Pulmonary artery endothelial cell (primary cell): ENCODE results near the gene SLC23A2. TPM values are rescaled to one million over a fixed set of nuclear protein-coding genes. Genes with fewer than 3 reads are reported as not detected.

Source experiments
- DNase-seq: peaks from one replicate; pipeline ENCODE4 v3.0.0-alpha.2; 2011; ENCODE audit warnings: low read depth, low spot score
- total RNA-seq: library from RNA; depleted of rRNA; stranded (reverse); fragments of >200 nt; gene quantifications from 2 replicates; pipeline ENCODE4 v1.2.3, GENCODE V29; 2014

Gene SLC23A2
- total RNA-seq, 1 donor from 2014 or later = 13.4 TPM

- DNase-seq = no peak
Observed at GRCh38 chr20:4966826-4967751, 34.2 kb downstream of the SLC23A2 start.

- DNase-seq = no peak
Observed at GRCh38 chr20:4962241-4962855, 39.0 kb downstream of the SLC23A2 start.

- no peak for DNase-seq
Observed at GRCh38 chr20:4961746-4962145, 39.6 kb downstream of the SLC23A2 start.

GRCh38 chr20:4959592-4959991 is 41.7 kb downstream of the SLC23A2 start:
- no peak for DNase-seq

GRCh38 chr20:4957939-4958362 is 43.4 kb downstream of the SLC23A2 start:
- DNase-seq = no peak

- DNase-seq = no peak
Observed at GRCh38 chr20:4957187-4957586, 44.1 kb downstream of the SLC23A2 start.

- DNase-seq = peak; percentile 30
Observed at GRCh38 chr20:4956200-4956810, 45.0 kb downstream of the SLC23A2 start.

- no peak for DNase-seq
Observed at GRCh38 chr20:4953881-4954280, 47.4 kb downstream of the SLC23A2 start.

- no peak for DNase-seq
Observed at GRCh38 chr20:4952229-4952628, 49.1 kb downstream of the SLC23A2 start.

GRCh38 chr20:4951299-4951698 is 50.0 kb downstream of the SLC23A2 start:
- peak; percentile 87 for DNase-seq

GRCh38 chr20:4950841-4951240 is 50.5 kb downstream of the SLC23A2 start:
- DNase-seq = no peak

- no peak for DNase-seq
Observed at GRCh38 chr20:4950437-4950836, 50.9 kb downstream of the SLC23A2 start.

- DNase-seq = no peak
Observed at GRCh38 chr20:4949833-4950178, 51.5 kb downstream of the SLC23A2 start.

- DNase-seq = no peak
Observed at GRCh38 chr20:4947817-4948559, 53.3 kb downstream of the SLC23A2 start.

GRCh38 chr20:4946986-4947385 is 54.3 kb downstream of the SLC23A2 start:
- no peak for DNase-seq

- no peak for DNase-seq
Observed at GRCh38 chr20:4946585-4946984, 54.7 kb downstream of the SLC23A2 start.

- DNase-seq = no peak
Observed at GRCh38 chr20:4944518-4945313, 56.6 kb downstream of the SLC23A2 start.

- no peak for DNase-seq
Observed at GRCh38 chr20:4942331-4942730, 59.0 kb downstream of the SLC23A2 start.

- DNase-seq = no peak
Observed at GRCh38 chr20:4937407-4938319, 63.6 kb downstream of the SLC23A2 start.
